Measurements from ENCODE around the gene RSAD2.

Gene RSAD2

DNA sequence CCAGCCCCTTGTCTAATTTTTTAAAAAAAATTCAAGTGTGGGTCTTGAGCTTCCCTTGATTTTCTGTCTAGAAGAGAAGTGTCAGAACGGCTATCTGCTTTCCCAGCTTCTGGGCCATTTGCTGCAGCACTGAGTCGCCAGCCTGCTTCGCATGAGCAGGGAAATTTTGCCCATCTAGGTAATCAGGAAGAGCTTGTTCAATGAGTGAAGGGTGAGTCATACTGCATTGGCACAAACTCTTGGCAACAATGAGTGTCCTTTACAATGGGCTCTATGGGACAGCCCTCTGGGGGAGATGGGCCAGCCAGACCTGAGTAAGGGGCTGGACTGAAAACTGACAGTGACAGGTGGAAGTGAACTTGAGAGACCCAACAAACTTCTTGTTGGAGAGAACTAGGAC, 37.3 kb downstream of the RSAD2 start:
- H3K9ac ChIP-seq (ENCODE audit: low read length): no peak overlapping the region
- H3K79me2 ChIP-seq (ENCODE audit: insufficient read depth, low read length): no peaks in the 10 kb centered on the region
- no peaks in the 10 kb centered on the region for H3K9me2 ChIP-seq (ENCODE audit: low read depth, low read length)
- no peaks in the 10 kb centered on the region; the same call in 1 of the 2 replicates for H3K27me3 ChIP-seq (ENCODE audit: insufficient read depth, low read length)
- H4K20me1 ChIP-seq (ENCODE audit: insufficient read depth, low read length): no peaks in the 10 kb centered on the region
- no peaks in the 10 kb centered on the region for H3K4me1 ChIP-seq (ENCODE audit: insufficient read depth, low read length, severe bottlenecking)
- no peaks in the 10 kb centered on the region for H3K9me3 ChIP-seq (ENCODE audit: low read length)
- TF ChIP-seq EZH2 (IDR thresholded peaks at IDR 0.05; ENCODE audit: borderline replicate concordance, low read length): no peak
- TF ChIP-seq, protein P1, sequence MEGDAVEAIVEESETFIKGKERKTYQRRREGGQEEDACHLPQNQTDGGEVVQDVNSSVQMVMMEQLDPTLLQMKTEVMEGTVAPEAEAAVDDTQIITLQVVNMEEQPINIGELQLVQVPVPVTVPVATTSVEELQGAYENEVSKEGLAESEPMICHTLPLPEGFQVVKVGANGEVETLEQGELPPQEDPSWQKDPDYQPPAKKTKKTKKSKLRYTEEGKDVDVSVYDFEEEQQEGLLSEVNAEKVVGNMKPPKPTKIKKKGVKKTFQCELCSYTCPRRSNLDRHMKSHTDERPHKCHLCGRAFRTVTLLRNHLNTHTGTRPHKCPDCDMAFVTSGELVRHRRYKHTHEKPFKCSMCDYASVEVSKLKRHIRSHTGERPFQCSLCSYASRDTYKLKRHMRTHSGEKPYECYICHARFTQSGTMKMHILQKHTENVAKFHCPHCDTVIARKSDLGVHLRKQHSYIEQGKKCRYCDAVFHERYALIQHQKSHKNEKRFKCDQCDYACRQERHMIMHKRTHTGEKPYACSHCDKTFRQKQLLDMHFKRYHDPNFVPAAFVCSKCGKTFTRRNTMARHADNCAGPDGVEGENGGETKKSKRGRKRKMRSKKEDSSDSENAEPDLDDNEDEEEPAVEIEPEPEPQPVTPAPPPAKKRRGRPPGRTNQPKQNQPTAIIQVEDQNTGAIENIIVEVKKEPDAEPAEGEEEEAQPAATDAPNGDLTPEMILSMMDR (IDR thresholded peaks at IDR 0.05; ENCODE audit: low read length): no peak
- H3K36me3 ChIP-seq (ENCODE audit: insufficient read depth, low read length): no peaks in the 10 kb centered on the region
- no peak overlapping the region for H2AFZ ChIP-seq (ENCODE audit: low read length)
- H3K4me2 ChIP-seq (ENCODE audit: low read length): no peak overlapping the region
- no peak overlapping the region for H3K27ac ChIP-seq (ENCODE audit: low read depth, low read length, poor library complexity, severe bottlenecking)
- H3K4me3 ChIP-seq (ENCODE audit: low read depth, low read length, poor library complexity, severe bottlenecking): no peak overlapping the region
- no peaks in the 10 kb centered on the region for H3F3A ChIP-seq (ENCODE audit: insufficient read depth, low read length)

DNA sequence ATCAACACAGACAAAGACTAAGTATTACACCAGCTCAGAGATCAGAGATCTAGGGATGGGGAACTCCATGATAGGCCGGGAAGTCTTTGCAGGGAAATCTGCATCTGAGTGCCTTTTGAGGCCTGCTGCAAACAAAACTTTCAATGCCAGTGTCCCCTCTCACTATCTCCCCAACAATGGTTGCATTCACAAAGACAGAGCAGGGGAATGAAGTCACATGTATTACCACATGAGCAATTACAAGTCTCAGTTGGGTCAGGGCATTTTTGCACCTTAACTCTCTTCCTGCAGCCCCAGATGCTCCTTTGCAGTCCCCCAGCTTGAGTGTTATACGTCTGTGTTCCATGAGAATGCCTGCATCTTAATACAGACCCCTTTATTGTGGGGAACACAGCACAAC, 37.8 kb downstream of the RSAD2 start:
- H3K79me2 ChIP-seq (ENCODE audit: insufficient read depth, low read length): no peaks in the 10 kb centered on the region
- H3K27ac ChIP-seq (ENCODE audit: low read depth, low read length, poor library complexity, severe bottlenecking): no peak overlapping the region
- H3K9me2 ChIP-seq (ENCODE audit: low read depth, low read length): no peaks in the 10 kb centered on the region
- no peaks in the 10 kb centered on the region for H3F3A ChIP-seq (ENCODE audit: insufficient read depth, low read length)
- no peaks in the 10 kb centered on the region for H4K20me1 ChIP-seq (ENCODE audit: insufficient read depth, low read length)
- no peak overlapping the region for H3K4me3 ChIP-seq (ENCODE audit: low read depth, low read length, poor library complexity, severe bottlenecking)
- TF ChIP-seq, protein P1 (IDR thresholded peaks at IDR 0.05; ENCODE audit: low read length): no peak
- TF ChIP-seq EZH2 (IDR thresholded peaks at IDR 0.05; ENCODE audit: borderline replicate concordance, low read length): no peak
- no peak overlapping the region for H3K4me2 ChIP-seq (ENCODE audit: low read length)
- H3K4me1 ChIP-seq (ENCODE audit: insufficient read depth, low read length, severe bottlenecking): no peaks in the 10 kb centered on the region
- no peaks in the 10 kb centered on the region for H3K36me3 ChIP-seq (ENCODE audit: insufficient read depth, low read length)
- H3K27me3 ChIP-seq (ENCODE audit: insufficient read depth, low read length): no peaks in the 10 kb centered on the region; the same call in 1 of the 2 replicates
- H3K9ac ChIP-seq (ENCODE audit: low read length): no peak overlapping the region
- H3K9me3 ChIP-seq (ENCODE audit: low read length): no peaks in the 10 kb centered on the region
- H2AFZ ChIP-seq (ENCODE audit: low read length): no peak overlapping the region

DNA sequence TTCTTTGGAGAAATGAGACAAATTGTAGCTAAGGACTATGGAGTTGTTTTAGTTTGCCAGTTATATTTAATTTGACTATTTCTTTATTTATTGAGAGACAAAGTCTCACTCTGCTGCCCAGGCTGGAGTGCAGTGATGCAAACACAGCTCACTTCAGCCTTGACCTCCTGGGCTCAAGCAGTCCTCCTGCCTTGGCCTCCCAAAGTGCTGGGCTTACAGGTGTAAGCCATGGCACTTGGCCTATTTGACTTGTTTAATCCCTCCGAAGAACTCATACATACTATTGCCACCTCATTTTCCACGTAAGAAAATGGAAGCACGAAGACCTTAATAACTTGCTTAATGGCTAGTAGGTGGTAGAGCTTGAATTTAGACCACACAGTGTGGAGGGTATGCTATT, 38.6 kb downstream of the RSAD2 start:
- no peak overlapping the region for H3K9ac ChIP-seq (ENCODE audit: low read length)
- H3K9me3 ChIP-seq (ENCODE audit: low read length): no peaks in the 10 kb centered on the region
- no peak overlapping the region for H3K4me2 ChIP-seq (ENCODE audit: low read length)
- H3K4me1 ChIP-seq (ENCODE audit: insufficient read depth, low read length, severe bottlenecking): no peaks in the 10 kb centered on the region
- no peaks in the 10 kb centered on the region for H3K79me2 ChIP-seq (ENCODE audit: insufficient read depth, low read length)
- H3K27me3 ChIP-seq (ENCODE audit: insufficient read depth, low read length): no peaks in the 10 kb centered on the region; the same call in 1 of the 2 replicates
- no peaks in the 10 kb centered on the region for H3K9me2 ChIP-seq (ENCODE audit: low read depth, low read length)
- H3K4me3 ChIP-seq (ENCODE audit: low read depth, low read length, poor library complexity, severe bottlenecking): no peak overlapping the region
- no peak for TF ChIP-seq EZH2 (IDR thresholded peaks at IDR 0.05; ENCODE audit: borderline replicate concordance, low read length)
- TF ChIP-seq, protein P1 (IDR thresholded peaks at IDR 0.05; ENCODE audit: low read length): no peak
- no peaks in the 10 kb centered on the region for H4K20me1 ChIP-seq (ENCODE audit: insufficient read depth, low read length)
- no peak overlapping the region for H2AFZ ChIP-seq (ENCODE audit: low read length)
- no peaks in the 10 kb centered on the region for H3F3A ChIP-seq (ENCODE audit: insufficient read depth, low read length)
- H3K27ac ChIP-seq (ENCODE audit: low read depth, low read length, poor library complexity, severe bottlenecking): no peak overlapping the region
- no peaks in the 10 kb centered on the region for H3K36me3 ChIP-seq (ENCODE audit: insufficient read depth, low read length)
